Stimulated activated CD8-positive, alpha-beta memory T cell treated with anti-CD3 and anti-CD28 coated beads, Interleukin-15, amount 100 ng/mL, for 1 hour (primary cell): Measurements from ENCODE around the gene CAPN9.
"Not testable (repeated sequence)": the region's sequence is repeated elsewhere in the genome, so short reads cannot be mapped to it uniquely, and the experiment has no call there.

Experiments used
- DNase-seq: peaks from one replicate; pipeline ENCODE4 v3.0.0-alpha.2; 2020; ENCODE audit warnings: low read depth

CAPN9 gene

DNA sequence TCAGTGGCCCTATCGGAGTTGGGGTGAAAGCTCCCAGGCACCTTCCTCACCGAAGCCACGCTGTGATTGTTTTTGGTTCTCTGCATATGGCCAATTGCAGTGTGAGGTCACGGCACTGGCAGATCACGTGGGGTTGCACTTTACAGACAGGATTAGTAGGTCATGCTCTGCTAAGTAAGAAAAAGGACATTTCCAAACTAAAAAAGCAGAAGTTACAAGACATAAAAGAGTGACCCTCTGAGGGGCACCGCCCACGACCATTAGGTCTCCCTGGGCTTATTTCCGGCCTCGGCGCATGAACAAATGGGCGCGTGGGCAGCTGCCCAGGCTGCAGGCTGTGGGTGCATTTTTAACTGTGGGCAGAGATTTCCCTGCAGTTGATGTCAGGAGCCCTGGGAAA is 2.0 kb downstream of the CAPN9 start:
- no peak for DNase-seq

- no peak for DNase-seq
Observed at GRCh38 chr1:230749635-230750034, 2.4 kb downstream of the CAPN9 start.

DNA sequence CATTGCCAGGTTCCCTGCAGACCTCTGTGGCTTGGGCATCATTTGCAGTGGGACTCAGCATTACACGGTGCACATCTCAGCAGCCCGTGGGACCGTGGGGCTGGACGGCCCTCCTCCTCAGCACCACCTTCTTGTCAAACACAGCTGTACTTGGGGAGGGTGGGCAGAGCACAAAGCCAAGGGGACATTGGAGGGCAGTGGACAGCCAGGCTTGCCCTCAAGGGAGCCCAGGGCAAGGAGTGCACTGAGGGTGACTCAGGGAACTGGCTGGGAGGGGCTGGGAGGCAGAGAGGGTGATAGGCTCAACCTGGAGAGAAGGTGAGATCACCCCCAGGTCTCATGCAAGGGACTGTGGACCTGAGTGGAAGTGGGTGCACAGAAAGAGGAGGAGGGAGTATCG is 3.4 kb downstream of the CAPN9 start:
- no peak for DNase-seq

DNA sequence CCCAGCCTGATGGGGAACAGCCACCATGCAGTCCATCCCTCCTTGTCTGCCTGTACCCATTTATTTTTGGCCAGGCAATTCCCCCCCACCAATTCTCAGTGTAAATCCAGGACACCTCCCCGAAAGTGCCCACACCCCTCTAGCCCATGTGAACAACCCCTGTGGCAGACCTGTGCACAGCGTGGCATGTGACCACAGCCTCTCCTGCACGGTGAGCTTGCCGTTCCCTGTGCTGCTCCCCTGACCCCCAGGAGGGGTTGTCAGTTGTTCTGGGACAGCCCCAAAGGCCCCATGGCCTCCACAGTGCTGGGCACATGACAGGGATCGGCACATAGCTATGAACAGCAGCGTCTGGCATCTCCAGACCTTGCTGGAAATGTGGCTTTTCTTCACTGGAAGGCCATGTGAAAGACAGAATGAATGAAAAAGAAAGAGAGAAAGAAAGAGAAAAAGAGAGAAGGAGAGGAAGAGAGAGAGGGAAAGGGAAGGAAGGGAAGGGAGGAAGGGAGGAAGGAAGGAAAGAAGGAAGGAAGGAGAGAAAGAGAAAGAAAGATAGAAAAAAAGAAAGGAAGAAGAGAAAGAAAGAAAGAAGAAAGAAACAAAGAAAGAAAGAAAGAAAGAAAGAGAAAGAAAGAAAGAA is 3.9 kb downstream of the CAPN9 start:
- DNase-seq = no peak

- DNase-seq = no peak
Observed at GRCh38 chr1:230752407-230752806, 5.2 kb downstream of the CAPN9 start.

GRCh38 chr1:230753191-230753585 is 6.0 kb downstream of the CAPN9 start:
- DNase-seq = no peak

DNA sequence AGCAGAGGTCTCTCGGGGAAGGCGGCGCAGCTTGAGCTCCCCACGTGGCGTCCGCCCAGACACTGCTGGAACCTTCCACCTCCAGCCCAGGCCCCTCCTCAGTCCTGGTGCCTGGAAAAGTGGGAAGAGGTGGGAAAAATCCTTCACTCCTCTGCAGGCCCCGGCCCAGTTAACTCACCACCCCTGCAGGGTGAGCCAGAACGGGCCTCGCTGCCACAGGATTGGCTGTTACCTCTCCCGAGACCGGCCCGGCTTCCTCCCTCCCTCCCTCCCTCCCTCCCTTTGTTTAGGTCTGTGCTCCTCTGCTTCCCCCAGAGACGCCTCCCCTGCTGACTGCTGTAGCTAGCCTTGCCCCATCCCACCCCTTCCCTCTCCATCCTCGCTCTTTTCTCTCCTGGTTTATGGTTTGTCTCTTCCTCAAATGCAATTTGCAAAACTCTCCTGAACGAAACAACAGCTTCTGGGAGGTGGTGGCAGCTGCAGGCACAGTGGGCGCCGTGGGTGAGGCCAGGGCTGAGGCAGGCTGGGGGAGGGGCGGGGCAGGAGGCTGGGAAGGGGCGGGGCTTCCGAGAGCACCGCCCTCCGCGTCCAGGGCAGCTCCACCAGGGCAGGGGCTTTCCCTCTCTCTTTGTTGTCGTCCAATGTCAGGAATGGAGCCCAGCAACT is 6.5 kb downstream of the CAPN9 start:
- DNase-seq = no peak

GRCh38 chr1:230754796-230755195 is 7.6 kb downstream of the CAPN9 start:
- no peak for DNase-seq

- no peak for DNase-seq
Observed at GRCh38 chr1:230757856-230758708, 10.9 kb downstream of the CAPN9 start.

DNA sequence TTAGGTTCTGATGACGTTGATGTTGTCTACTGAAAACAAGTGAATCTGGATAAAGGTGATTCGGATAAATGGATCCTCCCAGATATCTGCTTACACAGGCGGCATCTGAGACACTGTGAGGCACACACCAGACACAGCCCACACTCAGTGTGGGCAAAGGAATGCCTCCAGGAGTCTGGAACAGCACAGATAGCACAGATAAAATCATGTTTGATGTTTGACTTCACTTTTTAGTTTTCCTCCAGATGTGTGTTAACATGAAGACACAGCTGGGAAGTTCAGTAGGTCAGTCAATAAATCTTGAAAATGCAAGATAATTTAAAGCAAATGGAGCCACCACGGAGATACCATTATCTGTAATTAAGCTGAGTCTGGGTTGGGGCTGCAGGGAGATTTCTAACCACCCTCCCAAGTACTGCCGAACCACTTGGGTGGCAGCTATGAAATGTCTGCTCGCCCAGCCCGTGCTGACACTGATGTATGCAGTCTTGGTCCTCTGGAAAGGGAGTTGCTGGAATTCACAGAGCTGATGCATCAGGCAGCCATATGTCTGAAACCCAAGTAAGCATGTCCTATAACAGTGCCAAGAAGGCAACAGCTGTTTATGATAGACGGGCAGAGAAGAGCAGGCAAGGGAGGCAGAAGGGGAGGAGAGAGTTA is 11.7 kb downstream of the CAPN9 start:
- no peak for DNase-seq

DNA sequence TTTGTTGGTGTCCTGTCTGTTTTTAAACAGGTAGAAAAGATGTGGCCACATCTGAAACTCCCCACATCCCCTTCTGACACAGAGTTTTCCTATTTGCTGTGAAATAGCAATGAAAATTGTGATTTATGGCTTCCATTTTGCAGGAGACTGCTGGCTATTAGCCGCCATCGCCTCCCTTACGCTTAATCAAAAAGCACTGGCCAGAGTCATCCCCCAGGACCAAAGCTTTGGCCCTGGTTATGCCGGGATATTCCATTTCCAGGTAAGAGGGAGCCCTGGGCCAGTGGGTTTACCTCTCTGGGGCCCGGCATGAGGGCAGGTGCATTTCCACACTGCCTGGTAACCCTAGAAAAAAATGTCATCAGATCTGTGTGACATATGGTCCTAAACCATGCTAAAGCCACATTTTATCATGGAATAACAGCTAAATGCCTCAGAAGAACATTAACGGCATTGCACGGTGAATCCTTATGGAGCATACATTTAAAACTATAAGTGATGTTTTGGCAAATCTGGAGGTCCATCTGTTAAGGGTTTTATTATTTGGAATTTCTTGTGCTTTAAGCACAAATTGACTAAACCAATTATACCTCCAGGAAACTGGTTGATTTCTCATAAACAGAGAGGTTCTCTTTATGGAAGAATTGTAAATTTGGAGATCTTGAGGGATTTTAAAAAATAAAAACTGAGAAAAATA is 12.3 kb downstream of the CAPN9 start:
- DNase-seq = no peak

DNA sequence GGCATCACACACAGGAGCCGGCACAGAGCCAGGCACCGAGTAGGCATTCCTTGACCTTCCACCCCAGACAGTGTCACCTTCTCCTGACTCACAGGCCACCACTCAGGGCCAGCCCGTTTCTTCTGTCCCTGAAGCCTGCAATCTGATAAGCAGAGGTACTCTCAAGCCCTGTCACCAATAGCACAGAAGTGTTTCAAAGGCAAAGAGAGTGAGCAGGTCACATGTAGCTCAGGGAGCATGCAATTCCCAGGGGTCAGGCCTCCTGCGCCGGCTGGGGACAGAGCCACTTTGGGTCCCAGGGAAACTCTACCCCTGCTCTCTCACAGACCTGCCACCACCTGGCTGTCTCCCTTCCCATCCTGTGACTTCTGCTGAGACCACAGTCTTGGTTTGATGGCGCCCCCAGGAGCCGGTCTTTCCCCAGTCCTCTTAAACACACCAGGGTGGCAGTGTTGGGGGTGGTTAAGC is 13.2 kb downstream of the CAPN9 start:
- no peak for DNase-seq

- no peak for DNase-seq
Observed at GRCh38 chr1:230761443-230762167, 14.4 kb downstream of the CAPN9 start.

DNA sequence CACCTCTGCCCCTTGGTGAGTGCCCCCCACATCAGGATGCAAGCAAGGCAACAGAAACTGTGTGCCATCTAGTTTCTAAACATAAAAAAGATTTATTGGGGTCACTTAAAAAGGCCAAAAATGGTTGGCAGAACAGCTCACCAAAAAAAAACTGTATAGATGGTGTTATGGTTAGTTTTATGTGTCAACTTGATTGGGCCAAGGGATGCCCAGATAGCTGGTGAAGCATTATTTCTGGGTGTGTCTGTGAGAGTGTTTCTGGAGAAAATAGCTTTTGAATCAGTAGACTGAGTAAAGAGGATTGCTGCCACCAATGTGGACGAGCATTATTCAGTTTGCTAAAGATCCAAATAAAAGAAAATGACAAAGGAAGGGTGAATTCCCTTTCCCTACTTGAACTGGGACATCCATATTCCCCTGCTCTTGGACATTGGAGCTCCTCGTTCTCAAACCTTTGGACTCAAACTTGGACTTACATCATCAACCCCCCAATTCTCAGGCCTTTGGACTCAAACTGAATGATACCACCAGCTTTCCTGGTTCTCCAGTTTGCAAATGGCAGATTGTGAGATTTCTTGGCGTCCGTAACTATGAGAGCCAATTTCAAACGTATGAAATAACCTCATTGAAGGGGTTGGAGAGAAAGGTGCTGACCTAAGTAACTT is 16.9 kb downstream of the CAPN9 start:
- no peak for DNase-seq

DNA sequence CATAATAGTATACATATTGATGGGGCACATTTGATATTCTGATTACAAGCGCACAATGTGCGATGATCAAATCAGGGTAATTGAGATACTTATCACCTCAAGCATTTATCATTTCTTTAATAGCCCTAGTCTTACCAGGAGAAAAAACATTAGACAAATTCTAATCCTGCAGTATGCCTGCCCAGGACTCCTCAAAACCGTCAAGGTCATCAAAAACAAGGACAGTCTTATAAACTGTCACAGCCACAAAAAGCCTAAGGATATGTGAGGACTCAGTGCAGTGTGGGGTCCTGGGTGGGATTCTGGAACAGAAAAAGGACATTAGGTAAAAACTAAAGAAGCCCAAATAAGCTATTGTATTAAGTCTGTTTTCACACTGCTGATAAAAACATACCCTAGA is 19.1 kb downstream of the CAPN9 start:
- no peak for DNase-seq

DNA sequence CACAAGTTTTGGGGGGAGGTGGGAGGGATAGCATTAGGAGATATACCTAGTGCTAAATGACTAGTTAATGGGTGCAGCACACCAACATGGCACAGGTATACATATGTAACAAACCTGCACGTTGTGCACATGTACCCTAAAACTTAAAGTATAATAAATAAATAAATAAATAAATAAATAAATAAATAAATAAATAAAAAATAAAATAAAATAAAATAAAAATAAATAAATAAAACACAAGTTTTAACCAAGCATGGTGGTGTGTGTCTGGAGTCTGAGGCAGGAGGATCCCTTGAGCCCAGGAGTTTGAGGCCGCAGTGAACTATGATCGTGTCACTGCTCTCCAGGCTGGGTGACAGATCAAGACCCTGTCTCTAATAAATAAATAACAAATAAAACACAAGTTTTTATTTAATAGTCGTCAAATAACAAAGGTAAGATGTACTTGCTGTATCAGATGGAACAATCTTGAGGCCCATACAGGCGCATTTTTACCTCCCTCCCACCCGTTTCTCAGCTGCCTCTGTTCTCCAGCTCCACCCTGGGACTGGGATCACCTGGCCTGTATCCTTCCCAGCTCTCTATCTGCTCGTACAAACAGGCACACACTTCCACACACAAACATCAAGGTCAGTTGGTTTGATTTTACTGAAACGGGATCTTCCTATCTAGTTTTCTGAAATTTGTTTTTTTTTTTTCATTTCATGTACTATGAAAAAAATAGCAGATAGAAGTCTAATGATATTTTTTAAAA is 20.8 kb downstream of the CAPN9 start:
- not testable (repeated sequence) for DNase-seq

- DNase-seq = no peak
Observed at GRCh38 chr1:230768903-230769570, 21.8 kb downstream of the CAPN9 start.

- DNase-seq = no peak
Observed at GRCh38 chr1:230770317-230770716, 23.1 kb downstream of the CAPN9 start.

DNA sequence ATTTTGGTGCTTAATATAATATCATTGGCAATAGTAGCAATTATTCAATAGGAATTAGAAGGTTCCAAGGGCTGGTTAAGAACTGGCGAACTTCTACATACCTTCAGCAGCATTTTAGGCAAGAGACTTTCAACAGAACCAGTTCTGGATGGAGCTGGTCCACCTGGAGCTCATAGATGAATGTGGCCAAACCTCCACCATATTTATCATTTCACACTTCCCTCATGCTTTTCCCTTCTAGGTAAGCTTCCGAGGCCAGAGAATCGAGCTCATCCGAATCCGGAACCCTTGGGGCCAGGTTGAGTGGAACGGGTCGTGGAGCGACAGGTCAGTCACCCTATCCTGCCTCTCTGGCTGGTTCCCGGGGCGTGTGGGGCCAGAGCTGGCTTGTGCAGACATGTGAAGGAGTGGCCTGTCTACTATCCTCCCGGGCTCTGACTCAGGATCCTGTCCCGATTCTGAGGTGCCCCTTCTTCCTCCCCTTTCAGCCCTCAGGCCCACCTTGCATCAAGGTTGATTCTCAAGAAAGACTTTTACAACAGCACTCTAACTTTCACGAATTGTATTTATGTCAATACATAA is 24.7 kb downstream of the CAPN9 start:
- no peak for DNase-seq
